ENCODE data around the gene NT5C. TPM values are rescaled to one million over a fixed set of nuclear protein-coding genes. Genes with fewer than 3 reads are reported as not detected.

The NT5C gene
- total and polyA plus RNA-seq, 9 donors: 38.3 to 55.6 (median 44.0) TPM

- no peak overlapping the region for H3K27ac ChIP-seq (ENCODE audit: low read length)
- peaks cover 18% of the 10 kb centered on the region for H3K4me1 ChIP-seq (ENCODE audit: control insufficient read depth, insufficient read depth, low read length)
- no peaks in the 10 kb centered on the region for H3K27me3 ChIP-seq (ENCODE audit: control insufficient read depth, insufficient read depth, low read length)
- no peak overlapping the region for H3K4me3 ChIP-seq (ENCODE audit: low read length)
- 53% methylated on average over 4 of the region's 16 CpGs for WGBS (ENCODE audit: insufficient coverage)
- H3K36me3 ChIP-seq (ENCODE audit: control insufficient read depth, insufficient read depth, low read length): peaks cover 9% of the 10 kb centered on the region
- DNase-seq: no peak
- no peaks in the 10 kb centered on the region for H3K9me3 ChIP-seq (replicated peaks; ENCODE audit: control insufficient read depth, low read depth, low read length)
These were observed 36.6 kb downstream of the NT5C start for GRCh38 chr17:75094871-75095399.

GRCh38 chr17:75093548-75094158 lies 37.9 kb downstream of the NT5C start:
- H3K36me3 ChIP-seq (ENCODE audit: control insufficient read depth, insufficient read depth, low read length): peaks cover 2% of the 10 kb centered on the region
- H3K27ac ChIP-seq (ENCODE audit: low read length): no peak overlapping the region
- 80% methylated on average over 18 of the region's 18 CpGs for WGBS (ENCODE audit: insufficient coverage)
- H3K27me3 ChIP-seq (ENCODE audit: control insufficient read depth, insufficient read depth, low read length): no peaks in the 10 kb centered on the region
- no peak for DNase-seq
- H3K9me3 ChIP-seq (replicated peaks; ENCODE audit: control insufficient read depth, low read depth, low read length): no peaks in the 10 kb centered on the region
- peaks cover 26% of the 10 kb centered on the region for H3K4me1 ChIP-seq (ENCODE audit: control insufficient read depth, insufficient read depth, low read length)
- H3K4me3 ChIP-seq (ENCODE audit: low read length): no peak overlapping the region

GRCh38 chr17:75091855-75092327 lies 39.7 kb downstream of the NT5C start:
- Histone ChIP-seq H3K9me3 (replicated peaks; ENCODE audit: control insufficient read depth, low read depth, low read length) (no peaks in the 10 kb centered on the region), H3K4me3 (ENCODE audit: low read length) (no peak overlapping the region), H3K4me1 (ENCODE audit: control insufficient read depth, insufficient read depth, low read length) (peaks cover 40% of the 10 kb centered on the region), H3K27ac (ENCODE audit: low read length) (no peak overlapping the region), H3K36me3 (ENCODE audit: control insufficient read depth, insufficient read depth, low read length) (peaks cover 2% of the 10 kb centered on the region), H3K27me3 (ENCODE audit: control insufficient read depth, insufficient read depth, low read length) (no peaks in the 10 kb centered on the region)
- no peak for DNase-seq
- WGBS (ENCODE audit: insufficient coverage): 58% methylated on average over 6 of the region's 10 CpGs

GRCh38 chr17:75090871-75091854 lies 40.4 kb downstream of the NT5C start:
- Histone ChIP-seq H3K27ac (ENCODE audit: low read length) (peak overlapping the region; percentile 25), H3K9me3 (replicated peaks; ENCODE audit: control insufficient read depth, low read depth, low read length) (no peaks in the 10 kb centered on the region), H3K27me3 (ENCODE audit: control insufficient read depth, insufficient read depth, low read length) (no peaks in the 10 kb centered on the region), H3K36me3 (ENCODE audit: control insufficient read depth, insufficient read depth, low read length) (peaks cover 2% of the 10 kb centered on the region), H3K4me1 (ENCODE audit: control insufficient read depth, insufficient read depth, low read length) (peaks cover 44% of the 10 kb centered on the region), H3K4me3 (ENCODE audit: low read length) (no peak overlapping the region)
- DNase-seq: no peak
- 29% methylated on average over 19 of the region's 19 CpGs for WGBS (ENCODE audit: insufficient coverage)

- Histone ChIP-seq H3K36me3 (ENCODE audit: control insufficient read depth, insufficient read depth, low read length) (peaks cover 1% of the 10 kb centered on the region), H3K27me3 (ENCODE audit: control insufficient read depth, insufficient read depth, low read length) (no peaks in the 10 kb centered on the region), H3K4me3 (ENCODE audit: low read length) (peak overlapping the region; percentile 69), H3K4me1 (ENCODE audit: control insufficient read depth, insufficient read depth, low read length) (peaks cover 44% of the 10 kb centered on the region), H3K27ac (ENCODE audit: low read length) (peak overlapping the region; percentile 88), H3K9me3 (replicated peaks; ENCODE audit: control insufficient read depth, low read depth, low read length) (no peaks in the 10 kb centered on the region)
- 67% methylated on average over 4 of the region's 11 CpGs for WGBS (ENCODE audit: insufficient coverage)
- no peak for DNase-seq
These were observed 42.8 kb downstream of the NT5C start for GRCh38 chr17:75088465-75089417.

GRCh38 chr17:75087558-75088453 lies 43.7 kb downstream of the NT5C start, which contains the start of gene SLC16A5:
Gene SLC16A5 (plus strand): TSS chr17:75087954. CDS start chr17:75093637, 5,683 bp downstream.
- no peaks in the 10 kb centered on the region for H3K36me3 ChIP-seq (ENCODE audit: control insufficient read depth, insufficient read depth, low read length)
- H3K27ac ChIP-seq (ENCODE audit: low read length): peak within 1 kb of the TSS; percentile 88
- peak; percentile 92 for DNase-seq
- under 1% methylated on average over 58 of the region's 69 CpGs for WGBS (ENCODE audit: insufficient coverage)
- H3K4me3 ChIP-seq (ENCODE audit: low read length): peak within 1 kb of the TSS; percentile 69
- H3K9me3 ChIP-seq (replicated peaks; ENCODE audit: control insufficient read depth, low read depth, low read length): no peaks in the 10 kb centered on the region
- H3K4me1 ChIP-seq (ENCODE audit: control insufficient read depth, insufficient read depth, low read length): peaks cover 40% of the 10 kb centered on the region
- no peaks in the 10 kb centered on the region for H3K27me3 ChIP-seq (ENCODE audit: control insufficient read depth, insufficient read depth, low read length)

- no peak for DNase-seq
- WGBS (ENCODE audit: insufficient coverage): 76% methylated on average over 5 of the region's 12 CpGs
- Histone ChIP-seq H3K27me3 (ENCODE audit: control insufficient read depth, insufficient read depth, low read length) (no peaks in the 10 kb centered on the region), H3K27ac (ENCODE audit: low read length) (peak overlapping the region; percentile 88), H3K36me3 (ENCODE audit: control insufficient read depth, insufficient read depth, low read length) (no peaks in the 10 kb centered on the region), H3K9me3 (replicated peaks; ENCODE audit: control insufficient read depth, low read depth, low read length) (no peaks in the 10 kb centered on the region), H3K4me3 (ENCODE audit: low read length) (peak overlapping the region; percentile 69), H3K4me1 (ENCODE audit: control insufficient read depth, insufficient read depth, low read length) (peaks cover 40% of the 10 kb centered on the region)
These were observed 44.4 kb downstream of the NT5C start for GRCh38 chr17:75087182-75087557.

- no peak for DNase-seq
- Histone ChIP-seq H3K4me3 (ENCODE audit: low read length) (no peak overlapping the region), H3K27me3 (ENCODE audit: control insufficient read depth, insufficient read depth, low read length) (no peaks in the 10 kb centered on the region), H3K9me3 (replicated peaks; ENCODE audit: control insufficient read depth, low read depth, low read length) (no peaks in the 10 kb centered on the region), H3K4me1 (ENCODE audit: control insufficient read depth, insufficient read depth, low read length) (peaks cover 37% of the 10 kb centered on the region), H3K27ac (ENCODE audit: low read length) (no peak overlapping the region), H3K36me3 (ENCODE audit: control insufficient read depth, insufficient read depth, low read length) (no peaks in the 10 kb centered on the region)
- WGBS (ENCODE audit: insufficient coverage): 81% methylated on average over 12 of the region's 15 CpGs
These were observed 44.9 kb downstream of the NT5C start for GRCh38 chr17:75086496-75087181.

All from muscle of leg (tissue), 11 donors.